Left colon (tissue), 2 donors: ENCODE data around the gene ICAM2. TPM values are rescaled to one million over a fixed set of nuclear protein-coding genes. Genes with fewer than 3 reads are reported as not detected.

ENCODE experiments used
- ATAC-seq: fragments of 200-7000 bp; cut with Tn5 transposase; one replicate; pipeline ENCODE4 v1.9.1; 2020; ENCODE audit warnings: mild to moderate bottlenecking, moderate library complexity
- DNase-seq, 2 donors: peaks; one replicate each; pipeline ENCODE4 v3.0.0-alpha.2; 2020
- intact Hi-C, 2 donors: fragments of 100-400 bp; cut with DNase I in 1 of 2; cut with micrococcal nuclease in 1 of 2; formaldehyde crosslinking; loops; one replicate each; pipeline versions ENCODE4 v1.11.2 to v1.14.0; 2022; cut with DNase I, micrococcal nuclease
- total RNA-seq, 2 donors: library from RNA; stranded (reverse); fragmentation: NEBNext Ultra II Directional; extraction: Animal tissue kit (Norgen Biotek cat#: 25700); gene quantifications; one replicate each; pipeline ENCODE4 v1.2.1, GENCODE V29; 2021
- donor health status: DM: no; HTN: no; CAD: no.
- donor health status: DM: yes; HTN: yes; CAD: no.

The ICAM2 gene
- total RNA-seq, 2 donors from 2014 or later, result 6.9 to 11.5 TPM

DNA sequence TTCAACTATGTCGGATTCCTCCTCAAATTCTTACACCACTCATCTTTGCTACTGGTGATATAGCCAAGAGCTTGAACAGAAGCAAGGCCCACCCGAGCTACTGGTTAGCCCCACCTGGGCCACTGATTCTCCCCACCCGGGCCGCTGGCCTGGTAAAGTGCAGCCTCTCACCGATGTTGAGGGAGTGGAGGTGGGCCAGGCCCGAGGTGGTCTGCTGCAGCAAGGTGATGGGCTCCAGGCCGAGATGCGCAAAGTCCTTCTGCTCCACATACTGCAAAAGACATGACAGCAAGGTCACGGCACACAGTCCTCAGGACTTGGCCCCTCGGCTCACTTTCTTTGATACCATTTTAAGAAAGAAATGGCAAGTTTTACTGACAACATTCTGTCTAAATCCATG is 32.7 kb upstream of the ICAM2 start:
- intact Hi-C loops, result no loop called here
- DNase-seq (no peak), ATAC-seq (no peak)

GRCh38 chr17:64051153-64051552 is 30.7 kb upstream of the ICAM2 start:
- intact Hi-C loops, result no loop called here
- ATAC-seq (no peak), DNase-seq (no peak)

GRCh38 chr17:64048805-64049204 is 28.4 kb upstream of the ICAM2 start:
- DNase-seq, result no peak
- intact Hi-C loops, result no loop called here
- ATAC-seq, result no peak

GRCh38 chr17:64045176-64045575 is 24.7 kb upstream of the ICAM2 start:
- no peak for DNase-seq
- intact Hi-C loops, result no loop called here
- no peak for ATAC-seq

DNA sequence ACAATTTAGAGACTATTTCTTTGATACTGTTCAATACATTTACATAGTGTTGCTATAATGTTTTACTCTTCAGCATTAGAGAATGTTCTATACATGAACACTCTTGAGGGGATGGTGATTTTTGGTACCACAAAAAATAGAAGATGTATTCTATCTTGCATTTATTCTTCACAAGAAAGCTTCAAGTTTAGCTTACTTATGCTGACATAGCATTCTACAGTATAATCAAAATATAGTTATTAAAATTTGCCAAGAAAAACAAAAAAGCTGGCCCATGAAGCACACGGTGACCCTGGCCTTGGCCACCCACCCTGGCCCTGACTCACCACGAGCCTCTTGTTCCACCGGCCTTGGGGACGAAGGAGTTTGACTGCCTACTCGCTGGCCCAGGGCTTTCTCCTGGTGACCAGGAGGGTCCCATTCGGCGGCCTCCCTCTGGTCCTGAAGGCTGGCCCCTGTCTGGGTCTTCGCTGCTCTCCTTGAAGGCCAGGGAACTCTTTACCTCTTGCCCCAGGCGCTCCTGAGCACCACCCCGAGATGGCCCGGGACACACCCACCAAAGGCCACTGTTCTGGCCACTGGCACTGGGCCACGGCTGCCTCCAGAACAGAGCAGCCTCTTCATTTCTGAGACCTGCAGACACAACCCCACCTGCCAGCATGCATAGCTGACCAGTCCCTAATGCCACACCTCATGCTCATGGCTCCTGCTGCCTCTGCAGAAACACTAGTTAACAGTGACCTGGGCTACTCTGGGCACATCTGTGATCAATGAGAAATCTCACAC is 22.5 kb upstream of the ICAM2 start:
- no peak for ATAC-seq
- intact Hi-C loops, result no loop called here
- DNase-seq, result no peak

- DNase-seq (no peak), ATAC-seq (no peak)
- intact Hi-C loops, result no loop called here
Observed at GRCh38 chr17:64041912-64042311, 21.5 kb upstream of the ICAM2 start.

DNA sequence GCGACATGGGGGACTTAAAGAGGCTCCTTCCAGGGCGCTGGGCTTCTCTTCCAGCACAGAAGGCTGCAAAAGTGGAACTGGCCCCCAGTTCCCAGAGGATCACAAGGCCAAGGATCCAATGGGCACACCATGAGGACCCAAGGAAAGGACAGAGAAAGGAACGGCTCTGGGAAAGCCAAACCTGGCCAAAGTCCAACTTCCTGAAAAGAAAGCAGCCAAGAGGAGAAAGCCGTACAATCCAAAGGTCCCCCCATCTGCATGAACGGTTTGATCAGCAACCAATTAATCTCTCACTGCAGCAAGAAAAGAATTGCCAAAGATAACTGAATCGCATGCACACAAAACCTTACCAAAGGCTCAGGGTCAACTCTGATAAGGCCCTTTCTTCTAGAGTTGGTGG is 19.8 kb upstream of the ICAM2 start:
- ATAC-seq, result peak; percentile 72
- peak in 1 of 2 donors; percentile 25 for DNase-seq
- intact Hi-C loops, result no loop called here

- no peak for ATAC-seq
- intact Hi-C loops, result loop anchor here (10.0 kb wide), 2 partner anchors 96 to 246 kb away; partner anchors contain the start of gene ERN1 (in 1 of the 2)
- DNase-seq, result no peak
Observed at GRCh38 chr17:64039106-64039400, 18.6 kb upstream of the ICAM2 start.

GRCh38 chr17:64038331-64039105 is 18.1 kb upstream of the ICAM2 start:
- DNase-seq (no peak), ATAC-seq (no peak)
- intact Hi-C loops, result loop anchor here (10.0 kb wide), 2 partner anchors 96 to 246 kb away; partner anchors contain the start of gene ERN1 (in 1 of the 2)

- DNase-seq, result no peak
- ATAC-seq, result no peak
- intact Hi-C loops, result loop anchor here (10.0 kb wide), 2 partner anchors 97 to 247 kb away; partner anchors contain the start of gene ERN1 (in 1 of the 2)
Observed at GRCh38 chr17:64037802-64038201, 17.4 kb upstream of the ICAM2 start.

GRCh38 chr17:64037180-64037579 is 16.7 kb upstream of the ICAM2 start:
- intact Hi-C loops, result loop anchor here (10.0 kb wide), 2 partner anchors 98 to 248 kb away; partner anchors contain the start of gene ERN1 (in 1 of the 2)
- no peak for DNase-seq
- ATAC-seq, result no peak

- ATAC-seq (no peak), DNase-seq (no peak)
- intact Hi-C loops, result loop anchor here (10.0 kb wide), 2 partner anchors 98 to 248 kb away; partner anchors contain the start of gene ERN1 (in 1 of the 2)
Observed at GRCh38 chr17:64036198-64036922, 15.9 kb upstream of the ICAM2 start.

DNA sequence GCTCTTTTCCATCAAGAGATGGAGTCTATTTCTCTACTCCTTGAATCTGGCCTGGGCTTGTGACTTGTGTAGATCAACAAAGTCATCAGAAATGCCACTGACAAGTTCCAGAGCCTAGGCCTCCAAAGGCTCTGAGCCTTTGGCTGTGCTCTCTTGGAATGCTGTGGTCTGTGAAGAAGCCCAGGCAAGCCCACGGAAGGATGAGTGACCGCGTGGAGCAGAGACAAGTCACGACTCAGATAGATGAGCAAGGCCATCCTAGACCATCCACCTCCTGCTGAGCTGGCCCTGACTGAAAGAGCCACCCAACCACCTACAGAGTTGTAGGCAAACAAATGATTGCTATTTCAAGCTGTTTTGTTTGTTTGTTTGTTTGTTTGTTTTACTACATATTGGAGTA is 11.6 kb upstream of the ICAM2 start:
- intact Hi-C loops, result loop anchor here (10.0 kb wide), 2 partner anchors 103 to 253 kb away; partner anchors contain the start of gene ERN1 (in 1 of the 2)
- DNase-seq, result no peak
- ATAC-seq, result no peak

DNA sequence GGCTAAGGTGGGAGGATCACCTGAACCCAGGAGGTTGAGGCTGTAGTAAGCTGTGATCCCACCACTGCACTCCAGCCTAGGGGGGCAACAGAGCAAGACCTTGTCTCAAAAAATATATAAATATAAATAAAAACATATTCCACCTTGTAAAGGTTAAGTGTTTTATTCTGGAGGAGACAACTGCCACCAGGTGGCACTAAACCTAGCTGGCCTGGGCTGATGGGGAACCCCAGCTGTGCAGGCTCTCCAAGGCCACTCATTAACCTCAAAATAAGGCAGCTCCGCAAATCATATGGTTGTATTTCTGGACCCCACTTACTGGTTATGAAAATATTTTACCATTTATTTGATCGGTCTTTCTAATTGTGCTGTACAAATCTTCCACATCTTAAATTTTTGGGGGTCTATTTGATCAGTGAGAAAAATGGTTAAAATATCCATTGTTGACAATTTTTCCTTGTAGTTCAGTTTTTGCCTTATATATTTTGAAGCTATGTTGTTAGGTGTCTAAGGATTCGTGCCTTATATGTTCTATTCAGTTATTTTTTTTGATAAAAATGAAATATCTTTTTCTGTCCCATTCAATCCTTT is 8.5 kb upstream of the ICAM2 start:
- DNase-seq, result peak in 1 of 2 donors; percentile 79
- peak; percentile 65 for ATAC-seq

DNA sequence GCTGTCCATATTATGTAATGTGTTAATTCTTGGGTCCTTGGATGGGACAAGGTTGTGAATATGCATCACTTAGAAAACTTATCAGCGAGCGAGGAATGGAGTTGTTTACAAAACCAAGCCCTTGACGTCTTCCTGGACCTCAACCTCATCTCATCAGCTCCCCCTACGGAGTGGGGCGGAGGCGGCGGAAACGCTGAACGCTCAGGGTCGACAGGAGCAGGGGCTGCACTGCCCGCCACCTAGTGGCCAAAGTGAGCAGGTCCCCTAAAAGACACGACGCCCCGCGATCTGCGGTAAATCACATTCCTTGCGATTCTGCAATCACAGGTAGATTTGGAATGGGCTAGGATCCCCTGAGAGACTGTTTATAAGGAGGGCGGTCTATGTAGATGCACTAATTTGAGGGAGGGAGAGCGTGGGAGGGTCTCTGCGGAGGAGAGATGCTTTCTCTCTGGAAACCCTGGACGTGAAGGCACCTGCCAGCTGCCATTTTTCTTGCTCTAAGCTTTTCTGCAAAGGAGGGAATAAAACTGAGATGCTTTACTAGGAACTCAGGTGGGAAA is 5.4 kb upstream of the ICAM2 start:
- intact Hi-C loops, result loop anchor here (10.0 kb wide), 2 partner anchors 101 to 111 kb away; partner anchors contain the start of genes CSHL1 (in 1 of the 2) and GH1 (in 1 of the 2)
- ATAC-seq, result peak; percentile 86
- DNase-seq, result peak; percentile 81 to 87

More for the DNA sequence above, 8.5 kb upstream of the ICAM2 start:
- intact Hi-C loops, result loop anchor here (2.0 to 10.0 kb wide), 3 partner anchors 104 to 114 kb away; partner anchors contain the start of genes CSHL1 (in 1 of the 2) and GH1 (in 1 of the 2)

DNA sequence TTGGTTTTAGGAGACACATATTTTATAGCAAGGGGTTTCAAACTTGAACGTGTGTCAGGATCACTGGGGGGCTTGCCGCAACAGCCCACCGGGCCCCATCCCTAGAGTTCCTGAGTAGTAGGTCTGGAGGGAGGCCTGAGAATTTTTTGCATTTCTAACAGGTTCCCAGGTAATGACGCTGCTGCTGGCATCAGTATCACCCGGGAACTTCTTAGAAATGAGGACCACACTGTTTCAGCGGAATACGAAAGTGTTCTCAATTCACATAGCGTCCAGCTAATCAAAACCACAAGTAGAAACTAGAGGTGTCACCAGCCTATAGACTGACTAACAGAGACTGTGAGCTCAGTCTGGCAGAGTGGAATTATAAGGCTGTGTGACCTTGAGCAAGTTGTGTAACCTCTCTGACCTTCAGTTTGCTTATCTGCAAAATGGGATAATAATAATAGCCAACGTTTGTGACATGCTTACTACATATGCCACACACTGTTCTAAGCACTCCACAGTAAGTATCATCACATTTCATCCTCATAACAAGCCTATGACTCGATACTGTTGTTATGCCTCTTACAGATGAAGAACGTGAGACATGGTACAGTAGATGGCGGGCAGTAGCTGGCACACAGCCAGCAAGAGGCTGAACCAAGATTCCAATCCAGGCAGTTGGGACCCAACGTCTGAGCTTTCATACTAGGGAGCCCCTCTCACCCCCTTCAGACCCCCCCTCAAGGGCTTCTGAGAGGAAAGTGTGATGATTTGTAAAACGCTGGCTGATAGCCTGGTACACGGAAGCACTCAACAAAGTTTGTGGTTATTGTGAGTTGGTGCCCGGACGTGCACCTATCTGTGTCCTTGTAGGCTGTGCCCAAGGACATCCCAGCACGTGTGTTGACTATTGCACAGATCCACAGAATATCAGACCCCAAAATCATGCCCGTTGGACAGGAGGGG is 4.6 kb upstream of the ICAM2 start:
- intact Hi-C loops, result loop anchor here (10.0 kb wide), 2 partner anchors 100 to 110 kb away; partner anchors contain the start of genes CSHL1 (in 1 of the 2) and GH1 (in 1 of the 2)
- DNase-seq (no peak), ATAC-seq (peak; percentile 10)

- no peak for DNase-seq
- no peak for ATAC-seq
- intact Hi-C loops, result loop anchor here (10.0 kb wide), 2 partner anchors 99 to 109 kb away; partner anchors contain the start of genes CSHL1 (in 1 of the 2) and GH1 (in 1 of the 2)
Observed at GRCh38 chr17:64024215-64024654, 3.8 kb upstream of the ICAM2 start.
